HG03175 (cell line): ENCODE data around the gene OTOS.

Experiments
- ATAC-seq: cut with Tn5 transposase; IDR thresholded peaks from one replicate; pipeline ENCODE4 v1.9.1; 2021; ENCODE audit warnings: mild to moderate bottlenecking, moderate library complexity; ENCODE audit not compliant: unreplicated experiment

The OTOS gene

DNA sequence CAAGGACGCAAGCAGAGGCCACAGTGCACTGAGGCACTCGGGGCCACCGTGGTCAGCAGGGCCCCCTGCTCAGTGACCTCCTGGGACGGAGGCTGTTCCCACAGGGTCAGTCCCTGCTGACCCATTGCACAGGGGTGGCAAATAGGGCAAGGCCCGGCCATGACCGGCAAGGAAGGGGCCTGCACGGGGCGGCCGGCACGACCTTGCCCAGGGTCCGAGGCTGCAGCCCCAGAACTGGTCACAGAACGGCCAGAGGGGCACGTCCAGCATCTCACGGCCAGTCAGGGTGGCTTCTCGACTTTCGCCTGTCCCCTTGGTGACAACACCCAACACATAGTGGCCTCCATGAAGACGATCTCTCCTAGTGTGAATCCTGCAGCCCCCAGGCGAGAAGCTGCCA is 27.6 kb upstream of the OTOS start:
- no peak for ATAC-seq

DNA sequence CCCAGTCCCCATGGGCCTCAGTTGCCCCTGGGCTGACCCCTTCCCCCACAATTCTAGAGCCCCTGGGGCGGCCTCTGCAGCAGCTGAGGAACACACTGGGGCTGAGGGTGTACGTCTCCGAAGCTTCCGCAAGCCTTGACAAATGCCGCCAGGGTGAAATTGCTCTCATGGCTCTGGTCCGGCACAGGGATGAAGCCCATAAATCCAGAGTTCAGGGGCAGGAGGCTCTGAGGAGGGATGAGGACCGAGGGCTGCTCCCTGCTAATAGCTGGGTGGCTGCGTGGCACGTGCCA is 27.1 kb upstream of the OTOS start:
- ATAC-seq: no peak

DNA sequence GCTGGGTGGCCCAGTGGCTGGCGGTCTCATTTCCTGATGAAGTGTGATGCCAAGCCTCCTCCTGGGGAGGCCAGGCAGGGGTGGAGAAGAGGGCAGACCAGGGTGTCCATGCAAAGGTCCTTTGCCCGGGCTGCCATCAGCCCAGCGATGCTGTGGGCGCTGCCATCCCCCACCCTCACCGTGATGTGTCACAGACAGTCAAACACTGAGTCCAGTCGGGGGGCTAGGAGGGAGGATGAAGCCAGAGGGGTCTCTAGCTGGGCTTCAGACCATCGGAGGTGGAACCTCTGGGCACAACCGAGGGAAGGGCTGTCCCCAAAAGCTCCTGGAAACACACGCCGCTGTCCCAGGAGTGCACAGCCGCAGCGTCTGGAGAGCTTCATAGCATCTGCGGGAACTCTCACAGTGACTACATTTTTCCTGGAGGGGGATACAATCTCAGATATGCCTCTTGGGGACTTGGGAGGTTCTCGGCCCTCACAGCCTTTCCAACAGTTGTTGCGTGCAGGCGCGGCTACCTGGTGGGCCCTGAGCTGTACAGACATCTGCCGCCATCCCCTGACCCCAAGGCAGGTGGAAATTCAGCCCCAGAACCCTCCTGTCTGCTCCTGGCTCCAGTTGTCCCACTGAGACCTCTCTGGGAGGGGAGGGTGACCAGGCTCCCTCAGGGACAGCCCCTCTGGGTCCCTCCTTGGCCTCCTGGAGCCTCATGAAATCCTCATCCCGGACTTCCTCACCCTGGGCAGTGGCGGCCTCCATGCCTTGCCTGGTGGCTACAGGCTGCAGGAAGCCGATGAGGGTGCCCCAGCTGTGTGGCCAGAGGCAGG is 26.5 kb upstream of the OTOS start:
- no peak for ATAC-seq

DNA sequence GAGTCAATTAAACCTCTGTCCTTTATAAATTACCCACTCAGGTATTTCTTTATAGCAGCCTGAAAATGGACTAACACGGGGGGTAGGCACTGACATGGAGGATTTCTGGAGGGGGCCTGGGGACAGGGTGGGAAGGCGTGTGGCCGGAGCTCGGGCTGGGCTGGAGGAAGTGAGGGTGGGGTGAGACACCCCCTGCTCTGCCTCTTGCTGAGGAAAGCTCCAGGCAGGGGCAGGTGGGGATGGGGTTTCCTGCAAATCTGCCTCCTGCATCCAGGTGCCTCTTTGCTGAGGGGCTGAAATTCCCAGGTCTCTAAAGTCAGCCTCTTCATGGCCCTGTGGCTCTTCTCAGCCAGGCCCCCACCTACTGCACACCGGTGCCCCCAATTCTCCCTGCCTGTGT is 25.7 kb upstream of the OTOS start:
- ATAC-seq: no peak

DNA sequence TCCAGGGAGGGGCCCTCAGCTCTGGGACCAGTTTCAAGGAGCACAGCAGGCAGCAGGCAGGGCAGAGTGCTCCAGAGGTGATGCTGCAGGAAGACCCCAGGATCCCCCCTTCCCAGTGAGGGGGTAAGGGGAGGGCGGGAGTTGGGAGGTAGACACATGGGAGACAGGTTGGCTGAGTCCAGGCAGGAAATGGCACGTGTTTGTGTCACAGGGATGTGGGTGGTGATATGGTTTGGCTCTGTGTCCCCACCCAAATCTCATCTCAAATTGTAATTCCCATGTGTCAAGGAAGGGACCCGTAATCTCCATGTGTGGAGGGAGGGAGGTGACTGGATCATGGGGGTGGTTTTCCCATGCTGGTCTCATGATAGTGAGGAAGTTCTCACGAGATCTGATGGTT is 25.2 kb upstream of the OTOS start:
- no peak for ATAC-seq

DNA sequence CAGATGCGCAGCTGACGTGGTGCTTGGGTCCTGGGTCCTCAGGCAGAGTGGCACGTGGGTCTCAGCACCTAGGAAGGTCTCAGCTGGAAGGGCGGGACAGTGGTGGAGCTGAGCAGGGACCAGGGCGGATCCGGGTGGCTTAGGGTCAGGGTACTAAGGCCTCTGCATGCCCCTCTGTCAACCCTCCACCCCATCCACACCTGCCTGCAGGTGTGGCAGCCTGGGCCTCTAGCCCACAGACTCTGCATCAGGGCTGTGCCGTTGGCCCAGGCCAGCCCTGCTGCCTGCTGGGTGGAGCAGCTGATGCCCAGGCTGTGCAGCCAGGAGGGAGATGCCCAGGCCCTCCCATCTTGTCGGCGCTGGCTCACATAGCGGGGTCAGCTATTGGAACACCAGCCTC is 24.6 kb upstream of the OTOS start:
- ATAC-seq: no peak

DNA sequence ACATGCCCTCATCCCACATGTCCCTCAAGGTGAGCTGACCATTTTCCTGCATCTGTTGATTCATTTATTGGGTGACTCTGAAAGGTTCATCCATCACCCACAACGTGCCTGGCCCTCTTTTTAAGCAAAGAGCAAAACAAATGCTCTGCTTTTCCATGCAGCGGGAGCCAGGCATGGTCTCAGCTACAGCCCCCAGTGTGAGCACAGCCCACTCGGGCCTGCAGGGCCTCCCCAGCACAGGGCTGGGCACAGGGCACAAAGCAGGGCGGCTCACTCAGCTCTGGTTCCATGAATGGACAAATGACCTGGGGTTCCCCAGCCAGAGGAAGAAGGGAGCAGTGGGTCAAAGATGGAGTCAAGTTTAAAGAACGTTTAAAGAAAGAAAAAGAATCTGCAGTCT is 24.1 kb upstream of the OTOS start:
- no peak for ATAC-seq

DNA sequence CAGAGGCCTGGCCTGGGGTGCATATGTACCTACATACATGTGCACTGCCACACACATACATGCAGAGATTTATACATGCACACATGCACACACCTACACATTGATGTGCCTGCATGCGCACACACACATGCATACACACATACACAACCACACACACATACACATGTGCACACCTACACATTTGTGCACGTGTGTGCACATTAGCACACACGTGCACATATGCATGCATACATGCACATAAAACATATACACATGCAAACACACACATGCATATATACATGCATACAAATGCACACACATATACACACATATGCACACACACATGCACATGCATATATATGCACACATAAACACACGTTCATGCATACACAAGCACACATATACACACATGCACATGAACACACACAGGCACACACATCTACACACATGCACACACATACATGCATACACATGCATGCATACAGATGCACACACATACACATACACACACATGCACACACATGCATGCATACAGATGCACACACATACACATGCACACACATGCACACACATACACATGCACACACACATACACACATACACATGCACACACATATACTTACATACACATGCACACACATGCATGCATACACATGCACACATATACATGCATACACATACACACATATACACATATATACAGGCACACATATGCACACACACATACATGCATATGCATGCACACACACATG is 23.6 kb upstream of the OTOS start:
- no peak for ATAC-seq

DNA sequence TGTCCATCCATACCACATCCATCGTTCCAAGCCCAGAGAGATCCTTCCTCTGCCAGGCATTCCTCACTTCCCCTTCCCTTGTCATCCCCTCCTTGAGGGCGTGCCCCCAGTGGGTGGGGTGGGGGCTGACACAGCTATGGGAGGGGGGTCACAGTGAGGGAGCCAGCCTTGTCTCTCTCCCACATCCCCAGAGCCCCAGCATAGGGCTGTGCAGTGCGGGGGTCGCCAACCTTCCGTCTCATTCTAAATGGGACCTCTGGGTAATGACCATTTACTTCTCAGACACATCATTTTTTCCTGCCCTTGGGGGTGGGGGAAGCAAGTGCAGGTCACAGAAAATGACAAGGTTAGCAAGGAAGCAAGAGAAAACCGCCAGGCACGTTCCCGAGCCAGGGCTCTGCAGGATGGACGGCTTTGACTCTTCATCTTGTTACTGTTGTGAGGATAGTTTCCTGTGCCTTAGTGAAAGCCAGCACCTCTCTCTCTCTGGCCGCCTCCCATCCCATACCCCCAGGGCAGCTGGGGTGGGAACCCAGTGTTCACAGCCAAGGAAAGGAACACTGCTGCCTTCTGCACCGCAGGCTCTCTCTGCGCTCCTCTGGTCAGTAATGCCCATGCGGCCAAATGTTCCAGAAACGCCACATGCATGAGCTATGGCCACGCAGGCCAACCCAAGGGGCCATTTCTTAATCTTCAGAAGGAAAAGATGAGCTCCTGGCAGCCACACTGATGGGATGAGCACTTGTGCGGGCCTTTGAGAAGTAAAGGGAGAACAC is 22.7 kb upstream of the OTOS start:
- ATAC-seq: no peak

DNA sequence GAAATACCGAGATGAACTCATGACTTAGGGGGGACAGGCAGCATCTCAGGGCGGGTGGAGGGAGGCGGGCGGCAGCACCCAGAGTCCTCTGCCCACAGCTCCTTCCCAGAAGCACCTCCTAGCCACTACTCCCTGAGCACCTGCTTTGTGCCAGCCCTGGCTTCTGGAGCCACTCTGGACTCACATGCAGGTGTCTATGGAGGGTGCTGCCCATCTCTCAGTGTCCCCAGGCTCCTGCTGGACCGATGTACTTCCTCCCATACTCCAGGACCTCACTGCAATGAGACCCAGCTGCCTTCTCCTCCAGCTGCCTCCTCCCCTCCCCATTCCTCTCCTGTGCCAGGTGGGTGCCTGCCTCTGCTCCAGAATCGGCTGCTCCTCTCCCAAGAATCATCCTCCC is 22.1 kb upstream of the OTOS start:
- no peak for ATAC-seq

DNA sequence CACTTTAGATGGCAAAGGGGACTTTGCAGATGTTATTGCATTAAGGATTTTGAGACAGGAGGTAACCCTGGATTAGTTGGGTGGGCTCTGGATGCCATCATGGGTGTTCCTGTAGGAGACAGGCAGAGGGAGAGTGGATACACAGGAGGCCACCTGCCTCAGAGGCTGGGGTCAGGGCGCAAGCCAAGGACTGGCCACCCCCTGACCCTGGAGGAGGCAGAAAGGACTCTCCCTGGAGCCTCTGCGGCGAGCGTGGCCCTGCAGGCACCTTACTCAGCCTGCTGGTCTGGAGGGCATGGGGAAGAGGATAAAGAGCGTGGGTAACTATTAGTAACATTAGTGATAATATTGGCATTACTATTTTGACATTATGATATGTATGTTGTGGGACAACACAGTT is 21.6 kb upstream of the OTOS start:
- ATAC-seq: no peak

DNA sequence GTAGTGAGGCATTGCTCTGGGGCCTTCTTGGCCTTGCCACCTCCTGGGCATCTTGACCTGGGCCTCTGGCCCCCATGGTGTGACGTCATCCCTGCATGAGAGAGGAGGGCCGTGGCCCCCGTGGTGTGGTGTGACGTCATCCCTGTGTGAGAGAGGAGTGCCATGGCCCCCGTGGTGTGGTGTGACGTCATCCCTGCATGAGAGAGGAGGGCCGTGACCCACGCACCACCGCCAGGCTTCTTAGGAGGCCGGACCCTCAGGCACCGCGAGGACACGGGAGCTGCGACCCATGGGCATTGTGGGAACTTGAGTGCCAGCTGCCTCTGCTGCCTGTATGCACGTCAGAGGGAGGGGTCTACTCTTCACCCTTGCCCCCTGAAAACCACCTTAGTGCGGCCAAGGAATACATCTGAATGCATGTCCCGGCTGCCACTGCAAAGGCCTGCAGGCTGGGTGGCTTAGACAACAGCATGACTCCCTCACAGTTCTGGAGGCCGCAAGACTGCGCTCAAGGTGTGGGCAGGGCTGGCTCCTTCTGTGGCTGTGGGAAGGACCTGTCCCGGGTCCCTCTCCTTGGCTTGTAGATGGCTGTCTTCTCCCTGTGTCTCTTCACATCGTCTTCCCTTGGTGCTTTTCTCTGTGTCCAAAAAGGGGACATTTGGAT is 20.8 kb upstream of the OTOS start:
- ATAC-seq: no peak

DNA sequence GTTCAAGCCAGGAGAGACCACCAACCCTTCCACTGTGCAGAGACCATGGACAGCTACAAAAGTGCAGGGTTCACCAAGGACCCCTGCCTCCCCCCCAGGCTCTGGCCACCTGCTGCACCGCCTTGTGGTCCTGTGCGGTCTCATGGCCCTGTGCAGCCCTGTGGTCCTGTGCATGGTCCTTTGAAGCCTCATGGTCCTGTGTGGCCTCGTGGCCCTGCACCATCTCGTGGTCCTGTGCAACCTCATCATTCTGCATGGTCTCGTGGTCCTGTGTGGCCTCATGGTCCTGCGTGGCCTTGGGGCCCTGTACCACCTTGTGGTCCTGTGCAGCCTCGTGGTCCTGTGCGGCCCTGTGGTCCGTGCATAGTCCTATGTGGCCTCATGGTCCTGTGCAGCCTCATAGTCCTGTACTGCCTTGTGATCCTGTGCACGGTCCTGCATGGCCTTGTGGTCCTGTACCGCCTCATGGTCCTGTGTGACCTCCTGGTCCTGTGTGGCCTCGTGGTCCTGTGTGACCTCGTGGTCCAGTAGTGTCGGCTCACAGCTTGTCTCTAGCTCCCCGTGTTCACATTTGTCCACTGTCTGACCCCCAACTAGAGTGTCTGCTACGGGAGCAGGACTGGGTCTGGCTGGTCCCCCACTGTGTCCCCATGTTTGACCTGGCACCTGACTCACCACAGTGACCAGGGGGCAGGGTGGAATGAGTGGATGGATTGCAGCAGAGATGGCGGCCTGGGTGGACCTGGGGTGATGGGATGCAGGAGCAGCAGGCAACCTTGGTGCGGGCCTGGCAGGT is 20.0 kb upstream of the OTOS start:
- ATAC-seq: no peak

DNA sequence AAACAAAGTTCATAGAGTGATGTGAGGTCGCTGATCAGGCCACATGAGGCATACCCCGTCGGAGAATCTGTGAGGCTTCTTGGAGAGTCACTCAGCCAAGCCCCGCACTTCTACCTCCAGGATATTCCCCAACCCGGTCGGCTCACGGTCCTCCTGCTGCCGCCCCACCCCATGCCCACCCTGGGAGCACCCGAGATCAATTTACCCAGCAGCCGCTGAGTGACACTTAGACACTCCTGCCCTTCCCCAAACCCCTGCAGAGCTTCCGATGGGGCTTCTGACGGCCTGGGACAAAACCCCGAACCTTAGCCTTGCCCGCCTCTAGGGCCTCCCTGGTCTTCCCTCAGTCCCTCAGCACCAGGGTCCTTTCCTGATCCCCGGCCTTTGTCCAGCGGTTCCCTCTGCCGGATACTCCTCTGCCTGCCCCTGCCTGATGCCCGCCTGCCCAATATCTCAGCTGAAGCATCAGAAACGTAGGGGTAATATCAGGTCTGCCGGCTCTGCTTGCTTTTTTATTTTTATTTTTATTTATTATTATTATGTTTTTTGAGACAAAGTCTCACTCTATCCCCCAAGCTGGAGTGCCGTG is 18.9 kb upstream of the OTOS start:
- ATAC-seq: no peak

DNA sequence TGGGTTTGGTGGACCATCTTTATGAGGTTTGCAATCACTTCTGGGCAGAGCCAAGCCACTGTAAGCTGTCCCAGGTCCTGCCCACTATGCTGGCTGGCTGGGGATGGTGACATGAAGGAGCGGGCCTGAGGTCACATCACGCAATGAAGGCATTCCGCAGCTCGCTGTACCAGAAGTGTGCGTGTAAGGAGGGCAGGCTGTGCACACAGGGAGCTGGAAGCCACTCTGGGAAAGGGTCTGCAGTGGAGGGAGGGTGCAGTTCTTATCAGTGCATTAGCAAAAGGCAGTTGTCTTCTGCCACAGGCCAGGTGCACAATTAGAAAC is 16.7 kb upstream of the OTOS start:
- no peak for ATAC-seq

DNA sequence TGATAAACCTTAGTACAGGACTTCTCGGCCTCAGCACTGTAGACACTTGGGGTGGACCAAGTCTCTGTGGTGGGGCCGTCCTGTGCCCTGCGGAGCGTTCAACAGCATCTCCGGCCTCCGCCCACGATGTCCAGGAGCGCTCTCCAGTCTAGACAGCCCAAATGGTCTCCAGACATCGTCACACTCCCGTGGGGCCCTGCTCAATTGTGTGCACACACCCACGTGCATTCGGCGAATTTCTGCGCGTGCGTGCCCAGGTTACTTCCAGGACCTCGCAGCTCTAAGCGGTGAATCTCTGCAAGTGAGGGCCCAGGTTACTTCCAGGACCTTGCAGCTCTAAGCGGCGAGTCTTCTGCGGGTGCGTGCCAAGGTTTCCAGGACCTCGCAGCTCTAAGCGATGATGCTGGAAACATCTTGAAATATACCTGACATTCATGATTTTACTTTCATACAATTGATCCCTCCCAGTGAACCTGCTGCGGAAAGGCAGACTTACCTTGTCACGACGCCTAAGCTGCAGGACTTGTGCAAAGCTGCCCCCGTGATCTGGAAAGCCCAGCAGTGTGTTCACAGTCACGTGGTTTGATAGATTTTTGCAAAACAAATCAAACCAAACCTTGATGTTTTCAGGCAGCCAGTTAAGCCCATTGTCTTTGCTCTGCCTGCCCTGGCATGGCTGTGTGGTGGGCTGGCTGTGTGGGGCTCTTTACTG is 16.1 kb upstream of the OTOS start:
- ATAC-seq: no peak

DNA sequence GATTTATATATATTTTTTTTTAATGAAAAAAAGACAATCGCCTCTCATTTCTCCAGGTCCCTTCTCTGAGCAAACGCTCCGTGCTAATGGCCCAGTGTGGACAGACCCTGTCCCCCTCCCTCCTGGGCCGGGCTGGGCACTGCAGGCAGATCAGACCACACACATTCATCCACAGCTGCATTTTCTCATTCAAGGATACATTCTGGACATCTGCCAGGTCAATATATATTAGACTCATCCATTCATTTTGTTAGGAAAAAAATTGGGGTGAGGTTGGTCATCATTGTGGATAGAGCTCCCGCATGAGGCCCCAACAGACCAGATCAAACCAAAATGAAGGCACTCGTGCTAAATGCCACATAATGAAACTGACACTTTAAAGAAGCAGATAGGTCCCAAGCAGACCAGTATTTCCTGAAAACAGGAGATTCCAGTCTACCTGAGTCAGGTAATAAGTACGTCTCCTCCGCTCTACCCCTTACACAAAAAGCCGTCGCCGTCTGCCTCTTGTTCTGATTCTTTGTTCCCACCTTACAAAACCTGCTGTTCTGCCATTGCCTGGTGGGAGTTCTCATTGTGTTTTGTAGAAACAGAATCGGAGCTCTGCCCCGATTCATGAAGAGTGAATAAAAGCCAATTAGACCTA is 15.4 kb upstream of the OTOS start:
- ATAC-seq: no peak

DNA sequence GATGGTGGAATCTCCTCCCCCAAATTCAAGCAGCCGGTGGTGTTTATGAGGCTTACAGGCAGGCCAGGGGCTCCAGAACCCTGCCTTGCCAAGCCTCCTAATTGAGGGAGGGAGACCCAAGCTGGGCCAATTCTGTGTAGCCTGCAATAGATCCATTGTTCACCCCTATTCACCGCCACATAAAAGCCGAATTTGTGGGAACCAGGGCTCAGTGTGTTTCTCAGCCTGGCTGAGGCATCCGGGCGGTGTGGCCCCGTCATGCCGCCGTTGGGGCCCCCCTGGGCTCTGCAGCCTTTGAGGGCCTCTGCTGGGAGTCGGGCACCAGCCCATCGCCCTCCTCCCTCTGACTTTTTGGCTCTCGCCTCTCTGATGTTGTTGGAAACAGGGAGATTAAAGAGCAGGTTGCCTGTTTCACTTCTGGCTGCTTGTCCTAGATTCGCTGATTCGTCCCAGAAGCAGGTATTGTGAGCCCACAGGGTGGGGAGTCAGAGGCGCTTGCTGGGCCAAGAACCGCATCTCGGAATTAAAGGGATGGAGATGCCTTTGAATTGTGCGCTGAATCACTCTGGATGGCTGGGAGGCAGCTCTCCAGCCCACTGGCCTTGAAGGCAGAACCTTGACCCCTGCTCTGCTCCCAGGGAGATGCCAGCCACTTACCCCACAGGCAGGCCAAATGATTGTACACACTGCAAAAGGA is 14.7 kb upstream of the OTOS start:
- no peak for ATAC-seq

DNA sequence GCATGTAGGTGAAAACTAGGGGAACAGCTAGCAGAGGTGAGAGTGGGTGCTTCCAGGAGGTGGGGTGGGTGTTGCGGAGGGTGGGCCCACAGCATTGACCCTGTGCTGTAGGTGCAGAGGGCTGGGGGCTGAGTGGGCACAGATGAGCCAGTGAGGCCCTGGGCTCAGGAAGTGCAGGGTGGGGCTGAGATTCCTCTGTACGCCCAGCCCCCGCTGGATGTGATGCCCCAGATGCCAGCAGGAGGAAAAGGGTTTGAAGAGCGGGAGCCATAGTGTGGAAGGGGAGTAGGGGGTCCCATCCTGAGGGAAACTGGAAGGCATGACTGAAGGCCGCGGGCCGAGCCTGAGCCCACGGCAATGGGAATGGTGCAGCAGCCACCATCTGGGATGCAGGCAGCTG is 14.1 kb upstream of the OTOS start:
- ATAC-seq: no peak
